Effector memory CD4-positive, alpha-beta T cell (primary cell): ENCODE measurements around the gene PDXDC1.
"Not testable (repeated sequence)": the region's sequence is repeated elsewhere in the genome, so short reads cannot be mapped to it uniquely, and the experiment has no call there.

ENCODE experiments used
- DNase-seq, 3 donors: peaks; one replicate each; pipeline ENCODE4 v3.0.0-alpha.2; 2020
- H3K27ac ChIP-seq: 2 replicates; pipeline ENCODE4 v1.7.0; 2013; ENCODE audit warnings: mild to moderate bottlenecking, low read length, moderate library complexity; ENCODE audit not compliant: insufficient read depth, poor library complexity, severe bottlenecking
- H3K27me3 ChIP-seq: replicated peaks from 2 replicates; pipeline ENCODE4 v1.7.0; 2013; ENCODE audit warnings: mild to moderate bottlenecking, low read length; ENCODE audit not compliant: insufficient read depth, control insufficient read depth, poor library complexity, severe bottlenecking
- H3K36me3 ChIP-seq: 2 replicates; pipeline ENCODE4 v1.7.0; 2013; ENCODE audit warnings: mild to moderate bottlenecking, low read length, moderate library complexity; ENCODE audit not compliant: control insufficient read depth, insufficient read depth
- H3K4me1 ChIP-seq: 2 replicates; pipeline ENCODE4 v1.7.0; 2013; ENCODE audit warnings: low read length, mild to moderate bottlenecking; ENCODE audit not compliant: control insufficient read depth, insufficient read depth, poor library complexity, severe bottlenecking
- H3K4me3 ChIP-seq: 2 replicates; pipeline ENCODE4 v1.7.0; 2013; ENCODE audit warnings: low read length, low read depth, mild to moderate bottlenecking; ENCODE audit not compliant: insufficient read depth, poor library complexity, severe bottlenecking
- H3K9me3 ChIP-seq: 2 replicates; pipeline ENCODE4 v1.7.0; 2013; ENCODE audit warnings: mild to moderate bottlenecking, low read length, moderate library complexity; ENCODE audit not compliant: control insufficient read depth

The PDXDC1 gene

GRCh38 chr16:15093571-15093954 lies 118.7 kb downstream of the PDXDC1 start:
- not testable (repeated sequence) for H3K4me1 ChIP-seq, DNase-seq, H3K9me3 ChIP-seq, H3K36me3 ChIP-seq, H3K27me3 ChIP-seq
- H3K27ac ChIP-seq = peak overlapping the region; percentile 72
- peak overlapping the region; percentile 73 for H3K4me3 ChIP-seq

- not testable (repeated sequence) for H3K27me3 ChIP-seq, H3K9me3 ChIP-seq, H3K36me3 ChIP-seq, H3K4me1 ChIP-seq
- Histone ChIP-seq H3K4me3 (peak within 1 kb of the TSS; percentile 73), H3K27ac (peak within 1 kb of the TSS; percentile 72)
- peak; percentile 67 to 79 (median 74) for DNase-seq
Observed at GRCh38 chr16:15093955-15094827, 119.4 kb downstream of the PDXDC1 start, which contains the start of gene RRN3. RRN3 (minus strand) TSS chr16:15094272; CDS start chr16:15094233, 39 bp downstream.

GRCh38 chr16:15096583-15096972 lies 121.8 kb downstream of the PDXDC1 start:
- not testable (repeated sequence) for H3K27me3 ChIP-seq, H3K4me3 ChIP-seq, H3K4me1 ChIP-seq, H3K36me3 ChIP-seq, H3K27ac ChIP-seq, H3K9me3 ChIP-seq, DNase-seq

GRCh38 chr16:15099366-15099909 lies 124.6 kb downstream of the PDXDC1 start:
- not testable (repeated sequence) for DNase-seq, H3K4me1 ChIP-seq, H3K4me3 ChIP-seq, H3K27me3 ChIP-seq, H3K36me3 ChIP-seq, H3K9me3 ChIP-seq, H3K27ac ChIP-seq

- not testable (repeated sequence) for H3K4me3 ChIP-seq, H3K27ac ChIP-seq, H3K9me3 ChIP-seq, H3K36me3 ChIP-seq, H3K27me3 ChIP-seq, H3K4me1 ChIP-seq, DNase-seq
Observed at GRCh38 chr16:15100372-15100987, 125.7 kb downstream of the PDXDC1 start.

GRCh38 chr16:15127641-15128425 lies 153.0 kb downstream of the PDXDC1 start:
- not testable (repeated sequence) for H3K36me3 ChIP-seq, H3K27ac ChIP-seq, H3K9me3 ChIP-seq, H3K4me1 ChIP-seq, DNase-seq, H3K4me3 ChIP-seq, H3K27me3 ChIP-seq

GRCh38 chr16:15130256-15130932 lies 155.6 kb downstream of the PDXDC1 start:
- not testable (repeated sequence) for H3K4me1 ChIP-seq, H3K9me3 ChIP-seq, H3K27me3 ChIP-seq, H3K4me3 ChIP-seq, H3K27ac ChIP-seq, DNase-seq, H3K36me3 ChIP-seq

- H3K4me3 ChIP-seq, H3K36me3 ChIP-seq, H3K9me3 ChIP-seq, H3K4me1 ChIP-seq, H3K27ac ChIP-seq, H3K27me3 ChIP-seq, DNase-seq: not testable (repeated sequence)
Observed at GRCh38 chr16:15130943-15131700, 156.3 kb downstream of the PDXDC1 start.
